Endothelial cell of umbilical vein (primary cell): ENCODE measurements around the gene TREML1. TPM values are rescaled to one million over a fixed set of nuclear protein-coding genes. Genes with fewer than 3 reads are reported as not detected.

Experiments used
- BruUV-seq: library from RNA; stranded (reverse); fragments of 400-500 nt; replicated peaks from 2 replicates; lab custom pipeline; 2021; lab: Mats Ljungman, UMichigan
- CTCF ChIA-PET: fragments of 300-600, 350-600 bp; sonication (Branson Sonifier 250); formaldehyde crosslinking; loops from one replicate; lab custom pipeline; 2021; ENCODE audit warnings: antibody characterized with exemption, inconsistent platforms; lab: Charles Lee
- POLR2A ChIA-PET: fragments of 300-600, 350-600 bp; sonication (Branson Sonifier 250); formaldehyde crosslinking; loops from one replicate; lab custom pipeline; 2021; ENCODE audit warnings: antibody characterized with exemption, inconsistent platforms; lab: Charles Lee
- DNase-seq: peaks from one replicate; pipeline ENCODE4 v3.0.0-alpha.2; 2011; ENCODE audit warnings: low read depth, low spot score
- FAIRE-seq: peaks from 2 replicates; lab custom pipeline; 2011; peaks lifted over from hg19 to GRCh38; lab: Jason Lieb, UNC
- H2AFZ ChIP-seq: 2 replicates; pipeline ENCODE4 v1.6.0; 2012; ENCODE audit warnings: low read depth, low read length, control low read depth, inconsistent platforms
- H3K27ac ChIP-seq: 2 replicates; pipeline ENCODE4 v1.5.1; 2011; ENCODE audit warnings: low read depth, mild to moderate bottlenecking, control low read depth, low read length, moderate library complexity; ENCODE audit not compliant: insufficient read depth
- H3K27me3 ChIP-seq, 2 experiments: 2 replicates each; pipeline versions ENCODE4 v1.6.0 to v1.6.1; 2011; ENCODE audit warnings: low read length in 2 of 2, mixed read lengths in 1 of 2; ENCODE audit not compliant: control insufficient read depth in 2 of 2, insufficient read depth in 2 of 2
- H3K36me3 ChIP-seq, 2 experiments: 2 replicates in 1 of 2; 3 replicates in 1 of 2; pipeline ENCODE4 v1.5.1; 2011; ENCODE audit warnings: low read length in 2 of 2, mild to moderate bottlenecking in 1 of 2, moderate library complexity in 1 of 2; ENCODE audit not compliant: control insufficient read depth in 2 of 2, insufficient read depth in 2 of 2; ENCODE audit errors: extremely low read depth in 1 of 2
- H3K4me1 ChIP-seq: 3 replicates; pipeline ENCODE4 v1.5.1; 2011; ENCODE audit warnings: mild to moderate bottlenecking, low read length; ENCODE audit not compliant: control insufficient read depth, insufficient read depth; ENCODE audit errors: extremely low read depth
- H3K4me2 ChIP-seq: 2 replicates; pipeline ENCODE4 v1.6.1; 2011; ENCODE audit warnings: low read length, control low read depth, mixed read lengths; ENCODE audit not compliant: insufficient read depth
- H3K4me3 ChIP-seq, 3 experiments: fragments of 200-600 bp in 1 of 3; sonication (generic), shearing (Covaris generic) in 1 of 3; replicated peaks in 1 of 3; 2 replicates each; pipeline ENCODE4 v1.5.1; 2011 to 2016; ENCODE audit warnings: control low read depth in 3 of 3, low read length in 3 of 3, mild to moderate bottlenecking in 2 of 3, inconsistent platforms in 1 of 3, low read depth in 1 of 3, moderate library complexity in 1 of 3; ENCODE audit not compliant: insufficient read depth in 1 of 3
- H3K79me2 ChIP-seq: 2 replicates; pipeline ENCODE4 v1.6.0; 2012; ENCODE audit warnings: low read length, inconsistent platforms; ENCODE audit not compliant: control insufficient read depth, insufficient read depth
- H3K9ac ChIP-seq: replicated peaks from 2 replicates; pipeline ENCODE3; 2011; ENCODE audit warnings: low read length, control low read depth; ENCODE audit not compliant: insufficient read depth; ENCODE audit errors: extremely low read depth
- H3K9me1 ChIP-seq: replicated peaks from 3 replicates; pipeline ENCODE4 v1.6.0; 2011; ENCODE audit warnings: mild to moderate bottlenecking, low read length; ENCODE audit not compliant: control insufficient read depth, insufficient read depth; ENCODE audit errors: extremely low read depth
- H3K9me3 ChIP-seq: replicated peaks from 2 replicates; pipeline ENCODE4 v1.5.1; 2012; ENCODE audit warnings: low read length, inconsistent platforms; ENCODE audit not compliant: control insufficient read depth, insufficient read depth
- H4K20me1 ChIP-seq: replicated peaks from 2 replicates; pipeline ENCODE3; 2011; ENCODE audit warnings: mild to moderate bottlenecking, low read length; ENCODE audit not compliant: control insufficient read depth, insufficient read depth; ENCODE audit errors: extremely low read depth
- CTCF ChIP-seq, 2 donors: IDR thresholded peaks; 1 replicate in 1 of 2; 2 replicates in 1 of 2; pipeline ENCODE4 v1.5.1; 2011; ENCODE audit warnings: low read length in 2 of 2, mild to moderate bottlenecking in 2 of 2, moderate library complexity in 2 of 2, control low read depth in 1 of 2, inconsistent platforms in 1 of 2, low read depth in 1 of 2; ENCODE audit not compliant: insufficient read depth in 1 of 2; ENCODE audit errors: extremely low read depth in 1 of 2
- EZH2 ChIP-seq: IDR thresholded peaks from 2 replicates; pipeline ENCODE4 v1.6.1; 2012; ENCODE audit warnings: borderline replicate concordance, low read depth, mild to moderate bottlenecking, moderate library complexity, low read length, inconsistent platforms; ENCODE audit not compliant: severe bottlenecking
- FOS ChIP-seq: IDR thresholded peaks from 2 replicates; pipeline ENCODE4 v1.6.1; 2011; ENCODE audit warnings: mild to moderate bottlenecking, low read length, moderate library complexity, borderline replicate concordance; ENCODE audit not compliant: insufficient read depth
- GATA2 ChIP-seq: IDR thresholded peaks from 2 replicates; pipeline ENCODE4 v1.7.0; 2011; ENCODE audit warnings: low read depth, mild to moderate bottlenecking, moderate library complexity, mixed read lengths, low read length; ENCODE audit not compliant: insufficient read length, insufficient read depth
- JUN ChIP-seq: IDR thresholded peaks from 2 replicates; pipeline ENCODE4 v1.6.1; 2011; ENCODE audit warnings: borderline replicate concordance, low read depth; ENCODE audit not compliant: insufficient read length, insufficient read depth
- POLR2A ChIP-seq: IDR thresholded peaks from 2 replicates; pipeline ENCODE4 v1.6.1; 2012; ENCODE audit warnings: low read depth, mild to moderate bottlenecking, control low read depth, low read length
- POLR2AphosphoS5 ChIP-seq: IDR thresholded peaks from 2 replicates; pipeline ENCODE4 v1.6.1; 2012; ENCODE audit warnings: low read depth, mild to moderate bottlenecking, control low read depth, low read length, moderate library complexity; ENCODE audit not compliant: insufficient read depth
- dilution Hi-C: fragments of 300-500 bp; cut with MboI; formaldehyde crosslinking; loops from one replicate; pipeline ENCODE4 v1.15.0; 2019; ENCODE audit warnings: low sequenced_read_pairs; ENCODE audit not compliant: extremely low pct_ligation_motif_present
- intact Hi-C: fragments of 100-400 bp; cut with micrococcal nuclease; formaldehyde crosslinking; loops from one replicate; pipeline ENCODE4 v1.10.0; 2022
- polyA plus RNA-seq, 4 experiments: library from polyadenylated mRNA; depleted of rRNA in 3 of 4; stranded (reverse) in 3 of 4; unstranded in 1 of 4; fragments of >200 nt; gene quantifications; 2 replicates each; pipeline versions ENCODE4 v1.2.1 to v1.2.3, GENCODE V29; 2011 to 2012; ENCODE audit warnings: missing spikeins in 1 of 4
- total RNA-seq: library from RNA; stranded (reverse); gene quantifications from 2 replicates; pipeline ENCODE4 v1.2.3, GENCODE V29; 2021

TREML1 gene
- total and polyA plus RNA-seq, 2 donors (not counting 3 experiments of a cell fraction or from before 2014, with no cell fraction given), result not detected

- Histone ChIP-seq H2AFZ (no peak overlapping the region), H3K4me2 (no peak overlapping the region), H4K20me1 (no peaks in the 10 kb centered on the region), H3K79me2 (no peaks in the 10 kb centered on the region), H3K27ac (no peak overlapping the region), H3K9ac (no peak overlapping the region), H3K27me3 (no peaks in the 10 kb centered on the region), H3K4me3 (no peak overlapping the region), H3K36me3 (no peaks in the 10 kb centered on the region), H3K9me1 (no peaks in the 10 kb centered on the region), H3K4me1 (no peaks in the 10 kb centered on the region), H3K9me3 (no peaks in the 10 kb centered on the region)
- ChIA-PET CTCF (interaction anchor here (0.6 kb wide), 1 partner anchor 76 kb away, joined by 4 read pairs; no protein-coding TSS in a partner anchor), POLR2A (no interaction called here)
- no TSS peak for BruUV-seq
- dilution Hi-C loops (no loop called here), intact Hi-C loops (no loop called here)
- TF ChIP-seq EZH2, result no peak
- TF ChIP-seq FOS, result no peak
- no peak for TF ChIP-seq JUN
- TF ChIP-seq POLR2AphosphoS5, result no peak
- TF ChIP-seq POLR2A, result no peak
- no peak for TF ChIP-seq CTCF (IDR thresholded peaks at IDR 0.05; ENCODE audit: extremely low read depth in 1 of 2, insufficient read depth in 1 of 2, low read depth in 1 of 2, low read length in 2 of 2)
- TF ChIP-seq GATA2, result no peak
- DNase-seq (no peak), FAIRE-seq (no peak)
These were observed 17.2 kb downstream of the TREML1 start for GRCh38 chr6:41136911-41137310.
